Heart right ventricle (tissue), 16 donors: Measurements from ENCODE around the gene VDR. TPM values are rescaled to one million over a fixed set of nuclear protein-coding genes. Genes with fewer than 3 reads are reported as not detected.

Experiments used
- ATAC-seq, 8 donors: fragments of 200-7000 bp; cut with Tn5 transposase; one replicate each; pipeline ENCODE4 v1.9.1; 2020; ENCODE audit warnings: mild to moderate bottlenecking in 8 of 8, moderate library complexity in 8 of 8, moderate number of reproducible peaks in 1 of 8
- DNase-seq, 2 donors: peaks; one replicate each; pipeline ENCODE4 v3.0.0-alpha.2; 2020
- H3K27ac ChIP-seq, 10 donors: fragments of 200-600 bp; sonication (generic) in 2 of 10; one replicate each; pipeline versions ENCODE4 v1.5.0 to v1.8.0; 2020 to 2022; ENCODE audit warnings: mild to moderate bottlenecking in 3 of 10
- H3K27me3 ChIP-seq, 7 donors: fragments of 200-600 bp; one replicate each; pipeline ENCODE4 v1.8.0; 2021 to 2022; ENCODE audit warnings: mild to moderate bottlenecking in 2 of 7
- H3K36me3 ChIP-seq, 9 donors: fragments of 200-600 bp; sonication (generic) in 1 of 9; one replicate each; pipeline versions ENCODE4 v1.5.0 to v1.8.0; 2020 to 2022; ENCODE audit warnings: mild to moderate bottlenecking in 2 of 9
- H3K4me1 ChIP-seq, 9 donors: fragments of 200-600 bp; sonication (generic) in 1 of 9; one replicate each; pipeline versions ENCODE4 v1.5.0 to v1.8.0; 2020 to 2022; ENCODE audit warnings: mild to moderate bottlenecking in 4 of 9
- H3K4me3 ChIP-seq, 10 donors: fragments of 200-600 bp; sonication (generic) in 2 of 10; one replicate each; pipeline versions ENCODE4 v1.5.0 to v1.8.0; 2020 to 2022; ENCODE audit warnings: mild to moderate bottlenecking in 7 of 10, moderate library complexity in 2 of 10
- H3K9me3 ChIP-seq, 11 donors: fragments of 200-600 bp in 10 of 11; sonication (generic) in 2 of 11; one replicate each; pipeline versions ENCODE4 v1.5.0 to v1.8.0; 2013 to 2022; ENCODE audit warnings: mild to moderate bottlenecking in 2 of 11, control low read depth in 1 of 11, moderate library complexity in 1 of 11
- WGBS, 2 donors: extraction: QIAGEN DNeasy Blood & Tissue Kit; methylation state at CpG; one replicate each; pipeline ENCODE4 v1.1.7; 2013; ENCODE audit warnings: inconsistent platforms in 1 of 2; 5-methylcytosine and 5-hydroxymethylcytosine counted together
- intact Hi-C, 10 donors: fragments of 100-400 bp; cut with DNase I; formaldehyde crosslinking; loops; one replicate each; pipeline versions ENCODE4 v1.11.1 to v1.14.2; 2022
- polyA plus RNA-seq, 2 donors: library from polyadenylated mRNA; stranded (reverse); fragments of 200-250 nt; gene quantifications; one replicate each; pipeline ENCODE4 v1.2.3, GENCODE V29; 2013
- total RNA-seq, 10 donors: library from RNA; stranded (reverse); fragmentation: NEBNext Ultra II Directional in 3 of 10; extraction: Animal tissue kit (Norgen Biotek cat#: 25700) in 3 of 10; gene quantifications; one replicate each; pipeline versions ENCODE4 v1.2.1 to v1.2.4, GENCODE V29; 2021 to 2023
- TF ChIP-seq, protein P1 (sequence below), 9 donors: fragments of 200-600 bp; sonication (generic) in 2 of 9; IDR thresholded peaks; one replicate each; pipeline versions ENCODE4 v1.5.0 to v1.8.0; 2021 to 2022; ENCODE audit warnings: antibody characterized with exemption in 9 of 9, mild to moderate bottlenecking in 5 of 9, moderate library complexity in 1 of 9
- donor health status: Arrhythmogenic right ventricular cardiomyopathy.
- donor health status: ischemic (EF 13 %, LVEDD 7.1; RV severe dilation, severe dysfunction).
- donor health status: healthy with polysubstance abuse.
- donor health status: DM: no; HTN: yes; CAD: no.
- donor health status: DM: no; HTN: no; CAD: no.
- donor health status: ischemic (EF 25% LVEDD 6.9; RV normal size, moderate dysfunction).
- donor health status: ischemic (EF 25% LVEDD 5.7; RV mildly dilated, moderate dysfunction).
- donor health status: healthy.
- donor health status: DM: yes; HTN: yes; CAD: no.
- donor health status: Ischemic cardiomyopathy.
- donor health status: ischemic (EF 35%, LVEDD 5.7; RV mildly dilated, moderate dysfunction).
- donor health status: nonischemic (EF 11% LVEDD 7.7; RV severe dilation, severe dysfunction).
- donor health status: DM: yes; HTN: yes; CAD: no.
- donor health status: PGD.
- donor health status: ischemic (EF 29% LVEDD 5.4; RV normal size, mild dysfunction).
- donor health status: nonischemic (EF 23%, LVEDD 6.1; RV moderate dilation, normal function).

The VDR gene
- total and polyA plus RNA-seq, 12 donors, result 0.08 to 3.0 (median 0.31) TPM

DNA sequence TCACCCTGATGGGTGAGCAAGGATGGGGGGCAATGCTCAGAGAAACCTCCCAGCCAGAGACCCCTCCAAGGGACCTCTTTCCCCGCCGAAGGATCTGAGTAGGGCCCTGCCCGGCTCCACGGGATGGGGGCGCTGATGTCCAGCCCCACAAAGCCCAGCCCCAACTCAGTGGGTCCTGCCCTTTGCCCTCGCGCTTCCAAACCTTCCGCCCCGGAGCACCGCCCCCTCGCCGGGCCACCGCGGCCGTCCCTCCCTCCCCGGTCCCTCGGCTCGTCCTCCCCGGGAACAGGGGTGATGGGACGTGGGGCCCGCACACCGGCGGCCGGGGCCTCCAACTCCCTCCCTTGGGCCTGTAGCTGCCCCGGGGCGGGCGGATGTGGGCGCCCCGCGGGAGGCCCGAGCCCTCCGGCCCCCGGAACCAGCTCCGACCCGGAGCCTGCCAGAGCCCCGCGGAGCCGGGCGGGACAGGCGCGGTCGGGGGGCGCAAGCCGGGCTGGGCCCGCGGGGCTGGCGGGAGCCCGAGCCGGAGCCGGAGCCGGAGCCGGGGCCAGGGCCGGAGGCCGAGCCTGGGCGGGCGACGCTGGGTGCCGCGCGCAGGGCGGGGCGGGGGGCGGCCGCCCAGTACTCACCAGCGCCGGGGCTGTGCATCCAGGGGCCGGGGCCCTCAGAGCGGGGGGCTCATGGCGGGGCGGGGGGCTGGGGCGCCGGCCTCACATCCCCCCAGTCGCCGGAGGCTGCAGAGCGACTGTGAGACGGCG lies 85.5 kb downstream of the VDR start:
- ATAC-seq, result peak; percentile 10 to 46 (median 30)
- no peaks in the 10 kb centered on the region for H3K9me3 ChIP-seq
- peaks cover 35 to 90% (median 86%) of the 10 kb centered on the region in 9 donors for H3K4me1 ChIP-seq
- peak overlapping the region; percentile 61 to 91 (median 83) for H3K4me3 ChIP-seq
- DNase-seq, result peak; percentile 77 to 83
- intact Hi-C loops, result loop anchor here in 2 of 10 donors (1.0 to 5.0 kb wide), 3 partner anchors 17 to 37 kb away; no protein-coding TSS in a partner anchor
- TF ChIP-seq, protein P1, sequence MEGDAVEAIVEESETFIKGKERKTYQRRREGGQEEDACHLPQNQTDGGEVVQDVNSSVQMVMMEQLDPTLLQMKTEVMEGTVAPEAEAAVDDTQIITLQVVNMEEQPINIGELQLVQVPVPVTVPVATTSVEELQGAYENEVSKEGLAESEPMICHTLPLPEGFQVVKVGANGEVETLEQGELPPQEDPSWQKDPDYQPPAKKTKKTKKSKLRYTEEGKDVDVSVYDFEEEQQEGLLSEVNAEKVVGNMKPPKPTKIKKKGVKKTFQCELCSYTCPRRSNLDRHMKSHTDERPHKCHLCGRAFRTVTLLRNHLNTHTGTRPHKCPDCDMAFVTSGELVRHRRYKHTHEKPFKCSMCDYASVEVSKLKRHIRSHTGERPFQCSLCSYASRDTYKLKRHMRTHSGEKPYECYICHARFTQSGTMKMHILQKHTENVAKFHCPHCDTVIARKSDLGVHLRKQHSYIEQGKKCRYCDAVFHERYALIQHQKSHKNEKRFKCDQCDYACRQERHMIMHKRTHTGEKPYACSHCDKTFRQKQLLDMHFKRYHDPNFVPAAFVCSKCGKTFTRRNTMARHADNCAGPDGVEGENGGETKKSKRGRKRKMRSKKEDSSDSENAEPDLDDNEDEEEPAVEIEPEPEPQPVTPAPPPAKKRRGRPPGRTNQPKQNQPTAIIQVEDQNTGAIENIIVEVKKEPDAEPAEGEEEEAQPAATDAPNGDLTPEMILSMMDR (IDR thresholded peaks at IDR 0.05), result peak in 8 of 9 donors; percentile 22 to 63 (median 40)
- WGBS, 2 donors, result 0 to 1% methylated on average over 38 to 73 of the region's 77 CpGs
- peaks cover 0 to 21% (median 0%) of the 10 kb centered on the region in 9 donors for H3K36me3 ChIP-seq
- peak overlapping the region; percentile 94 to 100 (median 99) for H3K27ac ChIP-seq
- H3K27me3 ChIP-seq, result no peaks in the 10 kb centered on the region

- no peaks in the 10 kb centered on the region for H3K9me3 ChIP-seq
- DNase-seq (peak in 1 of 2 donors; percentile 44), ATAC-seq (peak in 5 of 8 donors; percentile 5 to 20 (median 9))
- peaks cover 0 to 25% (median 0%) of the 10 kb centered on the region in 9 donors for H3K36me3 ChIP-seq
- peak overlapping the region; percentile 61 to 91 (median 83) for H3K4me3 ChIP-seq
- H3K27me3 ChIP-seq, result no peaks in the 10 kb centered on the region
- 12 to 21% methylated on average over 23 of the region's 23 CpGs for WGBS, 2 donors
- TF ChIP-seq, protein P1 (IDR thresholded peaks at IDR 0.05), result no peak
- H3K27ac ChIP-seq, result peak overlapping the region; percentile 94 to 100 (median 99)
- peaks cover 39 to 90% (median 86%) of the 10 kb centered on the region in 9 donors for H3K4me1 ChIP-seq
- intact Hi-C loops, result loop anchor here in 2 of 10 donors (1.0 to 5.0 kb wide), 3 partner anchors 16 to 36 kb away; no protein-coding TSS in a partner anchor
These were observed 86.2 kb downstream of the VDR start for GRCh38 chr12:47818467-47819137.

DNA sequence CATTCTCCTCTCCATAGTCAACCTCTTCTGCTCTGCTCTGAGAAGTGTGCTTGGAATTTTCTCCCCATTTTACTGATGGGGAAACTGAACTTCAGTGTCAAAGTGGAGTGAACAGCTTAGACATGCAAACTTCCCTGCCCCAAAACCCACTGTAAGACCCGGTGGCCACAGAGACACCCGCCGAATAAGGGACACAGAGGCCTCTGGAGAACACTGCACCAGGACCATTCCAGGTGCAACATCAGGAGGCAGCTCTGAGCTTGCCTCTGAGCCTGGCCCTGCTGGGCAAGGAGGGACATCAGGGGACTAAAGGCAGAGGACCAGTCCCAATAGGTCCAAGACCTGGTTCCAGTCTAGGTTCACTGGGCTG lies 86.8 kb downstream of the VDR start:
- no peak for ATAC-seq
- H3K9me3 ChIP-seq, result no peaks in the 10 kb centered on the region
- peaks cover 0 to 25% (median 0%) of the 10 kb centered on the region in 9 donors for H3K36me3 ChIP-seq
- peak overlapping the region in 9 of 10 donors; percentile 61 to 91 (median 84) for H3K4me3 ChIP-seq
- TF ChIP-seq, protein P1 (IDR thresholded peaks at IDR 0.05), result no peak
- peaks cover 43 to 91% (median 86%) of the 10 kb centered on the region in 9 donors for H3K4me1 ChIP-seq
- 34 to 54% methylated on average over 3 of the region's 3 CpGs for WGBS, 2 donors
- peak overlapping the region; percentile 94 to 100 (median 99) for H3K27ac ChIP-seq
- intact Hi-C loops, result loop anchor here in 2 of 10 donors (2.0 to 5.0 kb wide), 2 partner anchors 19 to 36 kb away; no protein-coding TSS in a partner anchor
- no peaks in the 10 kb centered on the region for H3K27me3 ChIP-seq
- DNase-seq, result no peak
